GM15510 (cell line): ENCODE measurements around the gene ANKS6.

Experiments used
- POLR2A ChIP-seq: IDR thresholded peaks from 3 replicates; pipeline ENCODE4 v1.6.1; 2011; ENCODE audit warnings: borderline replicate concordance; ENCODE audit not compliant: insufficient read length; ENCODE audit errors: extremely low read depth

Gene ANKS6

GRCh38 chr9:98823666-98824334, 27.4 kb upstream of the ANKS6 start:
- no peak for TF ChIP-seq POLR2A

- no peak for TF ChIP-seq POLR2A
Measured at GRCh38 chr9:98822661-98823060, 26.3 kb upstream of the ANKS6 start.

- no peak for TF ChIP-seq POLR2A
Measured at GRCh38 chr9:98821831-98822230, 25.5 kb upstream of the ANKS6 start.

GRCh38 chr9:98819231-98819630, 22.9 kb upstream of the ANKS6 start:
- TF ChIP-seq POLR2A = no peak

GRCh38 chr9:98818764-98819163, 22.4 kb upstream of the ANKS6 start:
- no peak for TF ChIP-seq POLR2A

GRCh38 chr9:98815391-98815951, 19.1 kb upstream of the ANKS6 start:
- TF ChIP-seq POLR2A = no peak

- no peak for TF ChIP-seq POLR2A
Measured at GRCh38 chr9:98811051-98811650, 14.8 kb upstream of the ANKS6 start.

- TF ChIP-seq POLR2A = no peak
Measured at GRCh38 chr9:98810102-98810842, 13.9 kb upstream of the ANKS6 start.

- TF ChIP-seq POLR2A = no peak
Measured at GRCh38 chr9:98809311-98810101, 13.2 kb upstream of the ANKS6 start.

- no peak for TF ChIP-seq POLR2A
Measured at GRCh38 chr9:98808875-98809274, 12.5 kb upstream of the ANKS6 start.

GRCh38 chr9:98808411-98808815, 12.1 kb upstream of the ANKS6 start:
- no peak for TF ChIP-seq POLR2A

- TF ChIP-seq POLR2A = no peak
Measured at GRCh38 chr9:98807814-98808195, 11.4 kb upstream of the ANKS6 start.

- peak; percentile 57 for TF ChIP-seq POLR2A
Measured at GRCh38 chr9:98807070-98807813, 10.9 kb upstream of the ANKS6 start, which contains the start of gene GALNT12. Gene GALNT12 (plus strand): TSS chr9:98807670. CDS start chr9:98807699, 29 bp downstream.
